GM19467 (cell line): ENCODE data around the gene HMGXB3.
"Not testable (repeated sequence)": the region's sequence is repeated elsewhere in the genome, so short reads cannot be mapped to it uniquely, and the experiment has no call there.

Experiments
- ATAC-seq: cut with Tn5 transposase; IDR thresholded peaks from one replicate; pipeline ENCODE4 v1.9.1; 2021; ENCODE audit warnings: mild to moderate bottlenecking, moderate library complexity; ENCODE audit not compliant: unreplicated experiment

HMGXB3 gene

GRCh38 chr5:150081541-150082283 is 81.2 kb downstream of the HMGXB3 start:
- ATAC-seq, result peak; percentile 78

GRCh38 chr5:150082374-150082773 is 81.8 kb downstream of the HMGXB3 start:
- ATAC-seq, result no peak

GRCh38 chr5:150082889-150083288 is 82.3 kb downstream of the HMGXB3 start:
- ATAC-seq, result no peak

GRCh38 chr5:150084754-150085153 is 84.2 kb downstream of the HMGXB3 start:
- not testable (repeated sequence) for ATAC-seq

- no peak for ATAC-seq
Observed at GRCh38 chr5:150085191-150085912, 84.8 kb downstream of the HMGXB3 start.

GRCh38 chr5:150085950-150086715 is 85.6 kb downstream of the HMGXB3 start, which contains the start of gene CSF1R:
CSF1R (minus strand) TSS chr5:150086554; CDS start chr5:150086427, 127 bp downstream.
- no peak for ATAC-seq

GRCh38 chr5:150092159-150092787 is 91.7 kb downstream of the HMGXB3 start:
- no peak for ATAC-seq

- no peak for ATAC-seq
Observed at GRCh38 chr5:150097152-150097551, 96.6 kb downstream of the HMGXB3 start.

GRCh38 chr5:150101023-150101422 is 100.5 kb downstream of the HMGXB3 start:
- no peak for ATAC-seq
